GM12878 (cell line): ENCODE measurements around the gene SH3BP5.

Experiments used
- BCL11A ChIP-seq: IDR thresholded peaks from 2 replicates; pipeline ENCODE4 v1.6.1; 2011; ENCODE audit warnings: low read depth, low read length
- CEBPZ ChIP-seq: fragments of 150-350 bp; IDR thresholded peaks from 2 replicates; pipeline ENCODE4 v1.6.1; 2016; ENCODE audit warnings: low read depth, low read length
- CHD1 ChIP-seq: IDR thresholded peaks from 2 replicates; pipeline ENCODE4 v1.6.1; 2012; ENCODE audit warnings: low read depth, low read length, improper control_type of control experiment
- CHD2 ChIP-seq: IDR thresholded peaks from 2 replicates; pipeline ENCODE4 v1.6.1; 2011; ENCODE audit warnings: low read depth, low read length, improper control_type of control experiment, borderline replicate concordance
- CTCF ChIP-seq, 3 experiments: IDR thresholded peaks in 2 of 3; conservative IDR thresholded peaks in 1 of 3; 2 replicates each; pipeline ENCODE4 v1.5.1; 2011; ENCODE audit warnings: low read depth in 3 of 3, low read length in 3 of 3, mild to moderate bottlenecking in 3 of 3, control low read depth in 2 of 3, moderate library complexity in 2 of 3, inconsistent platforms in 1 of 3, mixed read lengths in 1 of 3; ENCODE audit not compliant: control insufficient read depth in 2 of 3, insufficient read depth in 1 of 3; ENCODE audit errors: extremely low read depth in 1 of 3
- EP300 ChIP-seq, 2 experiments: fragments of 150-350 bp in 1 of 2; IDR thresholded peaks; 2 replicates each; pipeline ENCODE4 v1.6.1; 2011 to 2012; ENCODE audit warnings: low read depth in 2 of 2, low read length in 2 of 2, borderline replicate concordance in 1 of 2, improper control_type of control experiment in 1 of 2, inconsistent platforms in 1 of 2; ENCODE audit not compliant: control insufficient read depth in 1 of 2
- EZH2 ChIP-seq: IDR thresholded peaks from 2 replicates; pipeline ENCODE4 v1.6.1; 2012; ENCODE audit warnings: low read depth, mild to moderate bottlenecking, control low read depth, inconsistent platforms, low read length, borderline replicate concordance; ENCODE audit not compliant: control insufficient read depth
- HDGF ChIP-seq: fragments of 450-650 bp; IDR thresholded peaks from 2 replicates; pipeline ENCODE4 v1.6.1; 2016; ENCODE audit warnings: antibody characterized with exemption
- MYC ChIP-seq: IDR thresholded peaks from 2 replicates; pipeline ENCODE4 v1.6.1; 2011; ENCODE audit warnings: mild to moderate bottlenecking, low read length, moderate library complexity, inconsistent platforms; ENCODE audit not compliant: insufficient read depth, insufficient replicate concordance, insufficient read length, severe bottlenecking
- POLR2A ChIP-seq: IDR thresholded peaks from 2 replicates; pipeline ENCODE4 v1.6.1; 2011; ENCODE audit warnings: low read depth, mild to moderate bottlenecking, low read length
- TAF1 ChIP-seq: IDR thresholded peaks from 2 replicates; pipeline ENCODE4 v1.6.1; 2011; ENCODE audit warnings: mild to moderate bottlenecking, low read depth, low read length, borderline replicate concordance
- TARDBP ChIP-seq: IDR thresholded peaks from 2 replicates; pipeline ENCODE4 v1.6.1; 2016; ENCODE audit warnings: borderline replicate concordance
- TCF3 ChIP-seq: IDR thresholded peaks from 2 replicates; pipeline ENCODE4 v1.6.1; 2012; ENCODE audit warnings: low read depth, mild to moderate bottlenecking, low read length, borderline replicate concordance; ENCODE audit not compliant: insufficient read depth
- ZZZ3 ChIP-seq: IDR thresholded peaks from 2 replicates; pipeline ENCODE4 v1.6.1; 2011; ENCODE audit warnings: low read depth; ENCODE audit not compliant: control insufficient read depth, insufficient read length

GRCh38 chr3:15312550-15312949, 19.8 kb downstream of the SH3BP5 start:
- TF ChIP-seq BCL11A (no peak), POLR2A (no peak), CHD2 (no peak), TAF1 (no peak), ZZZ3 (no peak), MYC (no peak), TCF3 (no peak), CTCF (IDR thresholded peaks at IDR 0.05 in 2 of 3, conservative IDR thresholded peaks at IDR 0.05 in 1 of 3; ENCODE audit: control insufficient read depth in 2 of 3, extremely low read depth in 1 of 3, insufficient read depth in 1 of 3, low read depth in 3 of 3, low read length in 3 of 3) (no peak), HDGF (no peak), CHD1 (no peak), EP300 (IDR thresholded peaks at IDR 0.05; ENCODE audit: borderline replicate concordance in 1 of 2, control insufficient read depth in 1 of 2, low read depth in 2 of 2, low read length in 2 of 2) (no peak), TARDBP (no peak), EZH2 (no peak), CEBPZ (no peak)
